Progenitor cell of endocrine pancreas (in vitro differentiated cells): ENCODE results near the gene GNAL. TPM values are rescaled to one million over a fixed set of nuclear protein-coding genes. Genes with fewer than 3 reads are reported as not detected.
A peak's percentile ranks its signal among the peaks of the same experiment; 100 is the strongest.

Experiments used
- DNase-seq: peaks from one replicate; pipeline ENCODE4 v3.0.0; 2021; ENCODE audit warnings: low spot score; ENCODE audit not compliant: unreplicated experiment
- H3K27ac Mint-ChIP-seq: 2 replicates; pipeline ENCODE4 v1.8.0; 2021; ENCODE audit warnings: mild to moderate bottlenecking, moderate library complexity, mixed read lengths
- H3K27me3 Mint-ChIP-seq: 2 replicates; pipeline ENCODE4 v1.8.0; 2021; ENCODE audit warnings: mixed read lengths
- H3K36me3 Mint-ChIP-seq: 2 replicates; pipeline ENCODE4 v1.8.0; 2022; ENCODE audit warnings: mixed read lengths; ENCODE audit not compliant: insufficient read depth
- H3K4me1 Mint-ChIP-seq: 2 replicates; pipeline ENCODE4 v1.8.0; 2021; ENCODE audit warnings: low read depth, mixed read lengths
- H3K4me3 Mint-ChIP-seq: 2 replicates; pipeline ENCODE4 v1.8.0; 2021; ENCODE audit warnings: low read depth, mild to moderate bottlenecking, moderate library complexity, mixed read lengths
- H3K9me3 Mint-ChIP-seq: 2 replicates; pipeline ENCODE4 v1.8.0; 2021; ENCODE audit warnings: low read depth, mixed read lengths
- CTCF ChIP-seq: fragments of 200-600 bp; sonication (generic); IDR thresholded peaks from one replicate; pipeline ENCODE4 v1.5.0; 2021; ENCODE audit warnings: antibody characterized with exemption, mild to moderate bottlenecking; ENCODE audit not compliant: unreplicated experiment
- total RNA-seq: library from RNA; stranded (reverse); gene quantifications from 2 replicates; pipeline ENCODE4 v1.2.1, GENCODE V29; 2021

The GNAL gene
- total RNA-seq, 1 donor from 2014 or later, result 10.0 TPM

GRCh38 chr18:11794195-11794594, 105.1 kb downstream of the GNAL start:
- TF ChIP-seq CTCF, result no peak
- H3K4me1 Mint-ChIP-seq, result peaks cover 3% of the 10 kb centered on the region
- H3K27ac Mint-ChIP-seq, result no peak overlapping the region
- no peak overlapping the region for H3K4me3 Mint-ChIP-seq
- H3K27me3 Mint-ChIP-seq, result no peaks in the 10 kb centered on the region
- H3K9me3 Mint-ChIP-seq, result no peaks in the 10 kb centered on the region
- no peaks in the 10 kb centered on the region for H3K36me3 Mint-ChIP-seq
- DNase-seq, result no peak

- DNase-seq, result no peak
- Mint-ChIP-seq H3K27me3 (no peaks in the 10 kb centered on the region), H3K27ac (no peak overlapping the region), H3K4me3 (no peak overlapping the region), H3K9me3 (no peaks in the 10 kb centered on the region), H3K36me3 (no peaks in the 10 kb centered on the region), H3K4me1 (peaks cover 3% of the 10 kb centered on the region)
- no peak for TF ChIP-seq CTCF
These were observed 106.9 kb downstream of the GNAL start for GRCh38 chr18:11795916-11796315.

GRCh38 chr18:11798271-11798670, 109.2 kb downstream of the GNAL start:
- H3K36me3 Mint-ChIP-seq, result no peaks in the 10 kb centered on the region
- TF ChIP-seq CTCF, result no peak

GRCh38 chr18:11799066-11799465, 110.0 kb downstream of the GNAL start:
- Mint-ChIP-seq H3K4me1 (peaks cover 4% of the 10 kb centered on the region), H3K27ac (peak overlapping the region; percentile 17)
- TF ChIP-seq CTCF, result no peak

More at GRCh38 chr18:11798271-11798670, 109.2 kb downstream of the GNAL start:
- H3K27me3 Mint-ChIP-seq, result no peaks in the 10 kb centered on the region
- no peaks in the 10 kb centered on the region for H3K9me3 Mint-ChIP-seq
- no peak overlapping the region for H3K4me3 Mint-ChIP-seq
- H3K4me1 Mint-ChIP-seq, result peaks cover 4% of the 10 kb centered on the region
- no peak overlapping the region for H3K27ac Mint-ChIP-seq
- DNase-seq, result no peak

GRCh38 chr18:11800566-11801334, 111.7 kb downstream of the GNAL start:
- H3K27me3 Mint-ChIP-seq, result no peaks in the 10 kb centered on the region
- peaks cover 4% of the 10 kb centered on the region for H3K4me1 Mint-ChIP-seq
- no peak for TF ChIP-seq CTCF
- H3K9me3 Mint-ChIP-seq, result no peaks in the 10 kb centered on the region
- no peak overlapping the region for H3K4me3 Mint-ChIP-seq
- H3K36me3 Mint-ChIP-seq, result no peaks in the 10 kb centered on the region
- DNase-seq, result no peak
- no peak overlapping the region for H3K27ac Mint-ChIP-seq

More at GRCh38 chr18:11799066-11799465, 110.0 kb downstream of the GNAL start:
- DNase-seq, result no peak
- no peaks in the 10 kb centered on the region for H3K9me3 Mint-ChIP-seq
- no peaks in the 10 kb centered on the region for H3K27me3 Mint-ChIP-seq
- H3K36me3 Mint-ChIP-seq, result no peaks in the 10 kb centered on the region
- no peak overlapping the region for H3K4me3 Mint-ChIP-seq
